K562 (cell line): ENCODE data around the gene MPPED1. TPM values are rescaled to one million over a fixed set of nuclear protein-coding genes. Genes with fewer than 3 reads are reported as not detected.

Experiments used
- BRCA1 ChIP-seq, 2 experiments: fragments of 450-650 bp in 1 of 2; sonication (generic) in 1 of 2; formaldehyde crosslinking in 1 of 2; IDR thresholded peaks; 2 replicates each; pipeline versions ENCODE4 v1.5.0 to v1.6.1; 2017 to 2020; ENCODE audit warnings: mild to moderate bottlenecking in 1 of 2, missing genetic modification reagents in 1 of 2
- CTCFL ChIP-seq: IDR thresholded peaks from 2 replicates; pipeline ENCODE4 v1.6.1; 2011; ENCODE audit warnings: borderline replicate concordance, low read depth, mild to moderate bottlenecking, moderate library complexity, low read length; ENCODE audit not compliant: insufficient read depth, poor library complexity, severe bottlenecking
- DNMT1 ChIP-seq: fragments of 450-650 bp; IDR thresholded peaks from 2 replicates; pipeline ENCODE4 v1.6.1; 2016; ENCODE audit warnings: antibody characterized with exemption, mild to moderate bottlenecking
- GTF2E2 ChIP-seq: fragments of 200-800 bp; sonication (Bioruptor generic); IDR thresholded peaks from 2 replicates; pipeline ENCODE4 v1.6.1; 2016; ENCODE audit warnings: missing genetic modification characterization, missing compliant biosample characterization
- KLF1 ChIP-seq: fragments of 450-650 bp; IDR thresholded peaks from 2 replicates; pipeline ENCODE4 v1.6.1; 2016; ENCODE audit warnings: missing genetic modification characterization, missing compliant biosample characterization
- XRCC3 ChIP-seq: fragments of 450-650 bp; IDR thresholded peaks from 2 replicates; pipeline ENCODE4 v1.6.1; 2017; ENCODE audit warnings: mild to moderate bottlenecking, moderate library complexity
- ZNF398 ChIP-seq: fragments of 250-450 bp; sonication (Bioruptor Pico); IDR thresholded peaks from 2 replicates; pipeline ENCODE4 v1.8.0; 2021; ENCODE audit warnings: moderate library complexity, mild to moderate bottlenecking, inconsistent platforms
- polyA plus RNA-seq, 8 experiments: library from polyadenylated mRNA; depleted of rRNA in 4 of 8; stranded (reverse) in 5 of 8; unstranded in 3 of 8; fragments of >200 nt; fragmentation: Nextera tagmentation in 2 of 8; fragmentation: Illumina TruSeq in 1 of 8; extraction: Ambion mirVana in 2 of 8; extraction: Trizol in 1 of 8; gene quantifications; 2 replicates each; pipeline versions ENCODE4 v1.2.1 to v1.2.3, GENCODE V29; 2011 to 2014; ENCODE audit warnings: inconsistent platforms in 1 of 8, missing spikeins in 1 of 8
- total RNA-seq, 7 experiments: library from RNA; depleted of rRNA in 6 of 7; stranded (reverse); fragments of >200 nt in 6 of 7; fragmentation: Illumina TruSeq in 2 of 7; extraction: Trizol in 2 of 7; gene quantifications; 2 replicates each; pipeline versions ENCODE4 v1.2.1 to v1.2.3, GENCODE V29; 2011 to 2021; ENCODE audit warnings: low replicate concordance in 1 of 7

The MPPED1 gene
- total and polyA plus RNA-seq, 9 of the 15 experiments (the other 6 are each of a cell fraction or from before 2014, with no cell fraction given): not detected

- TF ChIP-seq GTF2E2 (tag): no peak
- TF ChIP-seq BRCA1 (IDR thresholded peaks at IDR 0.05): no peak
- no peak for TF ChIP-seq BRCA1 (CRISPR knock-in tag; IDR thresholded peaks at IDR 0.05)
- no peak for TF ChIP-seq DNMT1
- TF ChIP-seq CTCFL: no peak
- no peak for TF ChIP-seq ZNF398
- TF ChIP-seq XRCC3: no peak
- TF ChIP-seq KLF1: no peak
These were observed 134.4 kb downstream of the MPPED1 start (continued) for GRCh38 chr22:43546186-43546585.
